ENCODE data around the gene HOXD9. TPM values are rescaled to one million over a fixed set of nuclear protein-coding genes. Genes with fewer than 3 reads are reported as not detected.

The HOXD9 gene
- polyA plus RNA-seq, 1 of the 3 experiments (the other 2 are of a cell fraction) = 4.8 TPM

DNA sequence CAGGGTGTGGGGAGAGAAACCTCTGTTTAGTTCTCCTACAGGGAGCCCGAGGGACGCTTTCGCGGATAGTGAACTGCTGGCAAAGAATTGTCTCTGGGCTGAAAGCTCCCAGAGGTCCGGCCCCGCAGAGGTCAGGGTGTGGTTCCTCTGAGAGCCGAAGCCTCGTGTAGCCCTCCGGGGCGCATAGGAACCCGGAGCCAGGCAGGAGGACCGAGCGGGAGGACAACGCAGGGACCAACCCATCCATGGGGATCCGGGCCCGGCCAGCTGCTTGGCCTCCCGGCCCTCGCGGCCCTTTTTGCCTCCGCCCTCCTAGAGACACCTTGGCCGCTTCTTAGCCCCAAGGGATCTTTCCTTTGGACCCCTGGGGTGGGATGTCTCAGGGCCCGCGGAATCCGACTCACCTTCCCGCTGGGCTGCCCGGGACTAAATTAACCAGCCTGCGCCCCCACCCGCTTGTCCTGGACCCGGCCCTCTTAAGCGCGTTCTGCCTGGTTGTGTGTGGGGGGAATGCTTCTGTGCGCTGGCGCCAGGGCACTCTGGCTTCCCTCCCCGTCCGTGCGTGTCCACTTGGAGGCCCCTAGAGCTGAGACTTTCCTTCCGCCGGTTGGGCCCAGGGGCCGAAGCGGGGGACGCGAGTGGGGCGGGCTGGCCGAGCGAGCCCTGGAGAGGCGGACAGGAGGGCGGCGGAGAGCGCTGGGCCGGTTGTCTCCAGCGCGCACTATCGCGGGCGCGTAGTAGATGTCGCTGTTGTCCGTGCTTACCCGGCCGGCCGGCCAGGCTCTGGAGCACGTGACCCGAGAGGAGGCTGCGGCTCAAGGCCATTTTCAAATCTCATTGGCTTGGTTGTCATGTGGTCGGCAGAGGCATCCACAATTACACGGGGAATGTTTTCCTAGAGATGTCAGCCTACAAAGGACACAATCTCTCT, 6.4 kb upstream of the HOXD9 start, which contains the start of gene HOXD10:
TSS of gene HOXD10 (plus strand) at position 896 of the 931 bp plus-strand sequence. CDS start 56 bp downstream, outside the sequence.
- Histone ChIP-seq H3K27ac (ENCODE audit: low read depth in 2 of 2, low read length in 1 of 2) (no peak within 1 kb of the TSS), H3F3A (replicated peaks; ENCODE audit: insufficient read depth) (no peaks in the 10 kb centered on the region), H2AFZ (ENCODE audit: low read depth) (0 out of 2 replicates have a peak within 1 kb of the TSS, but pooled peaks have one; percentile 29), H4K20me1 (ENCODE audit: insufficient read depth) (no peaks in the 10 kb centered on the region), H3K9ac (no peak within 1 kb of the TSS), H3K4me2 (peak within 1 kb of the TSS; percentile 57), H3K9me3 (no peaks in the 10 kb centered on the region), H3K9me2 (no peaks in the 10 kb centered on the region), H3K79me2 (ENCODE audit: insufficient read depth) (no peaks in the 10 kb centered on the region), H3K4me1 (ENCODE audit: control insufficient read depth in 1 of 2, insufficient read depth in 2 of 2, low read depth in 1 of 2, low read length in 1 of 2) (peaks cover 0 to 10% of the 10 kb centered on the region in 2 experiments; a peak in 2 of 4 replicates), H3K36me3 (replicated peaks in 1 of 2; ENCODE audit: control insufficient read depth in 1 of 2, insufficient read depth in 2 of 2, low read length in 1 of 2) (no peaks in the 10 kb centered on the region), H3K4me3 (ENCODE audit: low read depth in 2 of 2, low read length in 1 of 2) (peak within 1 kb of the TSS; percentile 41 to 45), H3K27me3 (ENCODE audit: insufficient read depth) (peaks cover 53% of the 10 kb centered on the region; the same call in 1 of the 2 replicates)
- DNase-seq = peak; percentile 90
- TF ChIP-seq MXI1 (IDR thresholded peaks at IDR 0.05; ENCODE audit: low read depth, low read length) (no peak), RFX5 (IDR thresholded peaks at IDR 0.05; ENCODE audit: low read length) (no peak), RAD21 (IDR thresholded peaks at IDR 0.05; ENCODE audit: low read length) (peak; percentile 65), SMC3 (IDR thresholded peaks at IDR 0.05; ENCODE audit: low read depth, low read length) (peak; percentile 23; the same call in 1 of the 2 replicates), REST (IDR thresholded peaks at IDR 0.05; ENCODE audit: low read depth, low read length) (no peak), CTCF (IDR thresholded peaks at IDR 0.05) (peak; percentile 52), GABPA (IDR thresholded peaks at IDR 0.05; ENCODE audit: low read depth) (no peak), FOXM1 (IDR thresholded peaks at IDR 0.05; ENCODE audit: low read depth) (no peak), POLR2AphosphoS5 (IDR thresholded peaks at IDR 0.05; ENCODE audit: low read depth, low read length) (no peak)
- TF ChIP-seq, protein P1, sequence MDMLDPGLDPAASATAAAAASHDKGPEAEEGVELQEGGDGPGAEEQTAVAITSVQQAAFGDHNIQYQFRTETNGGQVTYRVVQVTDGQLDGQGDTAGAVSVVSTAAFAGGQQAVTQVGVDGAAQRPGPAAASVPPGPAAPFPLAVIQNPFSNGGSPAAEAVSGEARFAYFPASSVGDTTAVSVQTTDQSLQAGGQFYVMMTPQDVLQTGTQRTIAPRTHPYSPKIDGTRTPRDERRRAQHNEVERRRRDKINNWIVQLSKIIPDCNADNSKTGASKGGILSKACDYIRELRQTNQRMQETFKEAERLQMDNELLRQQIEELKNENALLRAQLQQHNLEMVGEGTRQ (IDR thresholded peaks at IDR 0.05; ENCODE audit: borderline replicate concordance, low read depth, low read length) = peak; percentile 68; the same call in 1 of the 2 replicates
- TF ChIP-seq, protein P2, sequence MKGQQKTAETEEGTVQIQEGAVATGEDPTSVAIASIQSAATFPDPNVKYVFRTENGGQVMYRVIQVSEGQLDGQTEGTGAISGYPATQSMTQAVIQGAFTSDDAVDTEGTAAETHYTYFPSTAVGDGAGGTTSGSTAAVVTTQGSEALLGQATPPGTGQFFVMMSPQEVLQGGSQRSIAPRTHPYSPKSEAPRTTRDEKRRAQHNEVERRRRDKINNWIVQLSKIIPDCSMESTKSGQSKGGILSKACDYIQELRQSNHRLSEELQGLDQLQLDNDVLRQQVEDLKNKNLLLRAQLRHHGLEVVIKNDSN (IDR thresholded peaks at IDR 0.05; ENCODE audit: borderline replicate concordance, low read depth) = peak; percentile 93
- TF ChIP-seq, protein P3, sequence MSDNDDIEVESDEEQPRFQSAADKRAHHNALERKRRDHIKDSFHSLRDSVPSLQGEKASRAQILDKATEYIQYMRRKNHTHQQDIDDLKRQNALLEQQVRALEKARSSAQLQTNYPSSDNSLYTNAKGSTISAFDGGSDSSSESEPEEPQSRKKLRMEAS (IDR thresholded peaks at IDR 0.05; ENCODE audit: low read depth) = peak; percentile 68; the same call in 1 of the 2 replicates
- CTCF ChIA-PET = interaction anchor here (0.6 to 17.7 kb wide), 24 partner anchors 8 to 1048 kb away, joined by 3 to 264 read pairs (median 4); partner anchors contain the start of genes HOXD11, HOXD12, HOXD13 and HOXD9
- WGBS (ENCODE audit: low lambda C conversion rate) = 52% methylated on average over 39 of the region's 66 CpGs
- POLR2A ChIA-PET = no interaction called here
